ENCODE measurements around the gene MLLT1. TPM values are rescaled to one million over a fixed set of nuclear protein-coding genes. Genes with fewer than 3 reads are reported as not detected.
"Not testable (repeated sequence)": the region's sequence is repeated elsewhere in the genome, so short reads cannot be mapped to it uniquely, and the experiment has no call there.

The MLLT1 gene
- total RNA-seq (10 to 100 TPM; 62.5 to 67.3 (median 65.5) TPM), polyA plus RNA-seq (34.8 TPM)
- long read RNA-seq, donor 1, full-length matches to known transcripts, result 3 of 180 reads
- long read RNA-seq, donor 1, partial matches to known transcripts, result 63 of 180 reads
- long read RNA-seq, donor 1, other reads (novel, unspliced or antisense), result 114 of 180 reads
- long read RNA-seq, donor 2, full-length matches to known transcripts, result 5 of 88 reads
- long read RNA-seq, donor 2, partial matches to known transcripts, result 42 of 88 reads
- long read RNA-seq, donor 2, other reads (novel, unspliced or antisense), result 41 of 88 reads
- long read RNA-seq, donor 3, partial matches to known transcripts, result 34 of 228 reads
- long read RNA-seq, donor 3, other reads (novel, unspliced or antisense), result 191 of 228 reads
- long read RNA-seq, donor 4, full-length matches to known transcripts, result 3 of 107 reads
- long read RNA-seq, donor 4, partial matches to known transcripts, result 40 of 107 reads
- long read RNA-seq, donor 4, other reads (novel, unspliced or antisense), result 64 of 107 reads

GRCh38 chr19:6279931-6280591 is at the start of gene MLLT1:
TSS of gene MLLT1 (minus strand) at chr19:6279975. CDS start at chr19:6279784, 191 bp downstream.
- Histone ChIP-seq H3K9me3 (ENCODE audit: control insufficient read depth, low read length) (no peaks in the 10 kb centered on the region), H3K4me1 (ENCODE audit: control insufficient read depth, insufficient read depth, low read length) (peaks cover 36% of the 10 kb centered on the region), H3K4me3 (ENCODE audit: low read length) (peak within 1 kb of the TSS; percentile 99), H3K27ac (ENCODE audit: low read length) (peak within 1 kb of the TSS; percentile 84), H3K27me3 (ENCODE audit: control insufficient read depth, insufficient read depth) (no peaks in the 10 kb centered on the region)
- 5% methylated on average over 65 of the region's 66 CpGs for whole genome bisulfite sequencing
- ATAC-seq (peak; percentile 97), DNase-seq (peak; percentile 97 to 99 (median 99))
- intact Hi-C loops (cut with DNase I), result loop anchor here in 2 of 4 donors (5.0 kb wide), 1 partner anchor 58 kb away; no protein-coding TSS in a partner anchor

DNA sequence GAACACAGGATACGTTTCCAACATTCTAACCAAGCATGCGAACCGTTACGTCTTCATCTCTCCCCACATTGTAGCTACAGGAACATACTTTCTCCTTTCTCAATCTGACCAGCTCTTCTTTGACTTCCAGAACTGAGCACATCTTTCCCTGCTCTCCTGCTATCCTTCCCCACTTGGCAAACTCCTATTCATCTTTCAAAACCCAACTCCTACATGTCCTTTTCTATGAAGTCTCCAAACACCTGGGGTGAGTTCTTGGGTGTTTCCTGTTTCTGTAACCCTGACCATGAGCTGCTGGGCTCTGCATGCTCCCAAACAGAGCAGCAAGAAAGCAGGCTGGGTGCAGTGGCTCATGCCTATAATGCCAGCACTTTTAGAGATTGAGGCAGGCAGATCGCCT is 47.0 kb upstream of the MLLT1 start:
- 85% methylated on average over 5 of the region's 5 CpGs for WGBS
- DNase-seq (no peak), ATAC-seq (no peak)
- Histone ChIP-seq H3K4me1 (ENCODE audit: control insufficient read depth, insufficient read depth, low read length) (no peaks in the 10 kb centered on the region), H3K9me3 (ENCODE audit: control insufficient read depth, low read length) (no peaks in the 10 kb centered on the region), H3K27ac (ENCODE audit: low read length) (no peak overlapping the region), H3K4me3 (ENCODE audit: low read length) (no peak overlapping the region), H3K27me3 (ENCODE audit: control insufficient read depth, insufficient read depth) (no peaks in the 10 kb centered on the region)
- intact Hi-C loops (cut with DNase I), result no loop called here

- 69% methylated on average over 4 of the region's 4 CpGs for WGBS
- H3K4me1 ChIP-seq (ENCODE audit: control insufficient read depth, insufficient read depth, low read length), result no peaks in the 10 kb centered on the region
- H3K9me3 ChIP-seq (ENCODE audit: control insufficient read depth, low read length), result no peaks in the 10 kb centered on the region
- H3K27ac ChIP-seq (ENCODE audit: low read length), result no peak overlapping the region
- no peak for DNase-seq
- no peak for ATAC-seq
- intact Hi-C loops (cut with DNase I), result no loop called here
- H3K27me3 ChIP-seq (ENCODE audit: control insufficient read depth, insufficient read depth), result no peaks in the 10 kb centered on the region
- H3K4me3 ChIP-seq (ENCODE audit: low read length), result no peak overlapping the region
These were observed 45.8 kb upstream of the MLLT1 start for GRCh38 chr19:6325614-6326013.

DNA sequence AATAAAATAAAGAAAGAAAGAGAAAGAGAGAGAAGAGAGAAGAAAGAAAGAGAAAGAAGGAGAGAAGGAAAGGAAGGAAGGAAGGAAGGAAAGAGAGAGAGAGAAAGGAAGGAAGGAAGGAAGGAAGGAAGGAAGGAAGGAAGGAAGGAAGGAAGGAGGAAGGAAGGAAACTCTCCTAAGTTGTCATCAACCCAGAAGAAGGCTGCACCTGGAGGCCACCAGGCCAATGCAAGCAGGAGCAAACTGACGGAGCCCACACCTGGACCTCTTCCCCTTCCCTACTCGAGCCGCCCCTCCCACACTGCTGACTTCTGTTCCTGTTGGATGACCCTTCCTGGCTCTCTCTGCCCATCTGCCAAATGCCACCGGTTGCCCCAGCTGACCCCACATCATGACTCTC is 45.0 kb upstream of the MLLT1 start:
- 56% methylated on average over 4 of the region's 4 CpGs for WGBS
- no peaks in the 10 kb centered on the region for H3K9me3 ChIP-seq (ENCODE audit: control insufficient read depth, low read length)
- H3K4me1 ChIP-seq (ENCODE audit: control insufficient read depth, insufficient read depth, low read length), result no peaks in the 10 kb centered on the region
- DNase-seq, result no peak
- H3K27me3 ChIP-seq (ENCODE audit: control insufficient read depth, insufficient read depth), result no peaks in the 10 kb centered on the region
- no peak for ATAC-seq
- intact Hi-C loops (cut with DNase I), result no loop called here
- H3K27ac ChIP-seq (ENCODE audit: low read length), result no peak overlapping the region
- H3K4me3 ChIP-seq (ENCODE audit: low read length), result no peak overlapping the region

- intact Hi-C loops (cut with DNase I), result no loop called here
- DNase-seq, result no peak
- H3K27ac ChIP-seq (ENCODE audit: low read length), result no peak overlapping the region
- no peaks in the 10 kb centered on the region for H3K9me3 ChIP-seq (ENCODE audit: control insufficient read depth, low read length)
- no peak for ATAC-seq
- no peaks in the 10 kb centered on the region for H3K27me3 ChIP-seq (ENCODE audit: control insufficient read depth, insufficient read depth)
- WGBS, result 52% methylated on average over 3 of the region's 3 CpGs
- no peak overlapping the region for H3K4me3 ChIP-seq (ENCODE audit: low read length)
- H3K4me1 ChIP-seq (ENCODE audit: control insufficient read depth, insufficient read depth, low read length), result no peaks in the 10 kb centered on the region
These were observed 42.5 kb upstream of the MLLT1 start for GRCh38 chr19:6322284-6322683.

- H3K27ac ChIP-seq (ENCODE audit: low read length), result no peak overlapping the region
- H3K27me3 ChIP-seq (ENCODE audit: control insufficient read depth, insufficient read depth), result no peaks in the 10 kb centered on the region
- H3K4me3 ChIP-seq (ENCODE audit: low read length), result no peak overlapping the region
- WGBS, result 42% methylated on average over 4 of the region's 4 CpGs
- intact Hi-C loops (cut with DNase I), result no loop called here
- no peaks in the 10 kb centered on the region for H3K4me1 ChIP-seq (ENCODE audit: control insufficient read depth, insufficient read depth, low read length)
- no peak for DNase-seq
- H3K9me3 ChIP-seq (ENCODE audit: control insufficient read depth, low read length), result no peaks in the 10 kb centered on the region
- no peak for ATAC-seq
These were observed 39.6 kb upstream of the MLLT1 start for GRCh38 chr19:6319376-6319775.

DNA sequence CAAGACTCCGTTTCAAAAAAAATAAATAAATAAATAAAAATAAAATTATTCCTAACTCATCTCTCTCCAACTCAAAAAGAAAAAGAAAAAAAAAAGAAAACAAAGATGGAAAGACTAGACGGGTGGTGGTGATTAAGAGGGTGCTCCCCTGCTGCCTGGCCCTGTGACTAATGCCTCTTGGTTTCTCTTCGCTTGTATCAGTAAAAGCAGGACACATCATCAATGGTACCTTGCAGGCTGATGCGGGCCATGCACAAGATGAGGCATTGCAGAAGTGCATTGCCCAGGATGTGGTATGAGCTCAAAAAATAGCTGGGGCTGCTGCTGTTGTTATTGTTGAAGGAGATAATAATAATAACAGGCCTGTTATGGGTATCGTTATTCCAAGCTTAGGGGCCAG is 39.0 kb upstream of the MLLT1 start:
- Histone ChIP-seq H3K27ac (ENCODE audit: low read length) (no peak overlapping the region), H3K4me1 (ENCODE audit: control insufficient read depth, insufficient read depth, low read length) (no peaks in the 10 kb centered on the region), H3K27me3 (ENCODE audit: control insufficient read depth, insufficient read depth) (no peaks in the 10 kb centered on the region), H3K9me3 (ENCODE audit: control insufficient read depth, low read length) (no peaks in the 10 kb centered on the region), H3K4me3 (ENCODE audit: low read length) (no peak overlapping the region)
- ATAC-seq (no peak), DNase-seq (no peak)
- intact Hi-C loops (cut with DNase I), result no loop called here
- WGBS, result 75% methylated on average over 5 of the region's 5 CpGs

DNA sequence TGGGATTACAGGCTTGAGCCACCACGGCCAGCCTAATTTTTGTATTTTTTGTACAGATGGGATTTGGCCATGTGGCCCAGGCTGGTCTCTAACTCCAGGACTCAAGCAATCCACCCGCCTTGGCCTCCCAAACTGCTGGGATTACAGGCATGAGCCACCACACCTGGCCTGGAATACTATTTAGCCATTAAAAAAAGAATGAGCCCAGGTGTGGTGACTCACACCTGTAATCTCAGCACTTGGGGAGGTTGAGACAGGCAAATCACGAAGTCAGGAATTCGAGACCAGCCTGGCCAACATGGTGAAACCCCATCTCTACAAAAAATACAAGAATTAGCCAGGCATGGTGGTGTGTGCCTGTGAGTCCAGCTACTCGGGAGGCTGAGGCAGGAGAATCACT is 35.9 kb upstream of the MLLT1 start:
- H3K4me1 ChIP-seq (ENCODE audit: control insufficient read depth, insufficient read depth, low read length); H3K27me3 ChIP-seq (ENCODE audit: control insufficient read depth, insufficient read depth); H3K9me3 ChIP-seq (ENCODE audit: control insufficient read depth, low read length); H3K27ac ChIP-seq (ENCODE audit: low read length); H3K4me3 ChIP-seq (ENCODE audit: low read length); intact Hi-C loops (cut with DNase I); DNase-seq; ATAC-seq: not testable (repeated sequence)
- WGBS, result 80% methylated on average over 5 of the region's 5 CpGs

DNA sequence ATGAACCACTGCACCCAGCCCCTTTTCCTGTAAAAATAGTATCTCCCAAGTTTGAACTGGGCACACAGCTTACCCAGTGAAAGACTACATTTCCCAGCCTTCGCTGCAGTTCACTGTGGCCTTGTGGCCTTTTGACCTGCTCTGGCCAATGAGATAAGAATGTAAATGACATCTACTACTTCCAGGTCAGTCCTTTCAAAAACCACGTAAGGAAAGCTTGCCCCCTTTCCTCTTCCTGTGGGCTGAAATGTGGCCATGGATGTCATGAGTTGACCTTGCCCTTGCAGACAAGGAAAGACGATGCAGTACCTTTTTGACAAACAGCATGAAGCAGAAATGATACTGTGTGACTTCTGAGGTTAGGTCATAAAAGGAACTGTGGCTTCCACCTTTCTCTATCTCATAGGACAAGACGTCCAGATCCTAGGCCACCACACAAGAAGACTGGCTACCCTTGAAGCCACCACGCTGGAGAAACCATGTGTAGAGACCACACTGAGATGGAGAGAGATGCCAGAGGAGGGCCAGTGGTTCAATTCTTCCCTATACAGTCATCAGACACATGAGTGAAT is 33.7 kb upstream of the MLLT1 start:
- intact Hi-C loops (cut with DNase I), result no loop called here
- H3K4me1 ChIP-seq (ENCODE audit: control insufficient read depth, insufficient read depth, low read length), result no peaks in the 10 kb centered on the region
- no peak for DNase-seq
- no peak for ATAC-seq
- H3K9me3 ChIP-seq (ENCODE audit: control insufficient read depth, low read length), result peaks cover 2% of the 10 kb centered on the region
- no peak overlapping the region for H3K27ac ChIP-seq (ENCODE audit: low read length)
- no peaks in the 10 kb centered on the region for H3K27me3 ChIP-seq (ENCODE audit: control insufficient read depth, insufficient read depth)
- no peak overlapping the region for H3K4me3 ChIP-seq (ENCODE audit: low read length)
- WGBS, result 69% methylated on average over 5 of the region's 5 CpGs

- H3K27me3 ChIP-seq (ENCODE audit: control insufficient read depth, insufficient read depth), result no peaks in the 10 kb centered on the region
- no peak overlapping the region for H3K4me3 ChIP-seq (ENCODE audit: low read length)
- H3K27ac ChIP-seq (ENCODE audit: low read length), result no peak overlapping the region
- intact Hi-C loops (cut with DNase I), result no loop called here
- H3K9me3 ChIP-seq (ENCODE audit: control insufficient read depth, low read length), result peaks cover 2% of the 10 kb centered on the region
- WGBS, result 71% methylated on average over 9 of the region's 9 CpGs
- DNase-seq (no peak), ATAC-seq (no peak)
- H3K4me1 ChIP-seq (ENCODE audit: control insufficient read depth, insufficient read depth, low read length), result no peaks in the 10 kb centered on the region
These were observed 32.2 kb upstream of the MLLT1 start for GRCh38 chr19:6312018-6312417.

DNA sequence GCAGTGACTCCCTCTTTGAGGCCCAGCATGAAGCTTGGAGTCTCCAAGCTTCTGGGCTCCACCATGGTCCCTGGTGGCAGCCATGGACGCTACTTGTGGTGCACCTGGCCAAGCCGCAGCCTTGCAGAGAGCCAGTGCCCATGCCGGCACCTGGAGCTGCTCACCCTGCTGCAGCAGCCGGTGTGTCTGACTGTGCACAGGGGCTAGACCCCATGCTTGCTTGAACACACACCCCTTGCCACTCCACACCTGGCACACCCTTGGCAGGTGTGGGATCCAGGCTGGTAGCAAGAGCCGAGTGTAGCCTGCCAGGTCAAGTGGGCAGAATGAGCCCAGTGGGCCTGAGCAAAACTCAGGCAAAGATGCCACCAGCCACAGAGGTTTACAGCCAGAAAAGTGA is 18.6 kb upstream of the MLLT1 start:
- WGBS, result 91% methylated on average over 5 of the region's 5 CpGs
- intact Hi-C loops (cut with DNase I), result loop anchor here (2.0 to 10.0 kb wide), 5 partner anchors 80 to 254 kb away; no protein-coding TSS in a partner anchor
- ATAC-seq (peak in 1 of 2 donors; percentile 28), DNase-seq (no peak)
- Histone ChIP-seq H3K27me3 (ENCODE audit: control insufficient read depth, insufficient read depth) (no peaks in the 10 kb centered on the region), H3K4me3 (ENCODE audit: low read length) (no peak overlapping the region), H3K9me3 (ENCODE audit: control insufficient read depth, low read length) (no peaks in the 10 kb centered on the region), H3K4me1 (ENCODE audit: control insufficient read depth, insufficient read depth, low read length) (no peaks in the 10 kb centered on the region), H3K27ac (ENCODE audit: low read length) (no peak overlapping the region)
